SK-N-SH treated with all-trans-retinoic acid at 6 μM for 48 hours (cell line): ENCODE measurements around the gene NDUFB10.

Experiments used
- ATAC-seq: fragments of 200-7000 bp; cut with Tn5 transposase; 3 replicates; pipeline ENCODE4 v1.9.1; 2020; ENCODE audit warnings: mild to moderate bottlenecking, moderate library complexity
- ARNTL ChIP-seq: fragments of 450-650 bp; formaldehyde crosslinking; IDR thresholded peaks from 2 replicates; pipeline ENCODE4 v1.5.0; 2020; ENCODE audit warnings: low read depth, mild to moderate bottlenecking, moderate library complexity, borderline replicate concordance
- BACH2 ChIP-seq: fragments of 250-450 bp; sonication (Bioruptor Pico); IDR thresholded peaks from 2 replicates; pipeline ENCODE4 v1.9.0; 2021; ENCODE audit warnings: mild to moderate bottlenecking, borderline replicate concordance
- CSDC2 ChIP-seq: fragments of 250-450 bp; sonication (Bioruptor Pico); IDR thresholded peaks from 2 replicates; pipeline ENCODE4 v1.5.0; 2020; ENCODE audit warnings: mild to moderate bottlenecking, moderate library complexity
- ESRRG ChIP-seq: fragments of 250-450 bp; sonication (Bioruptor Pico); IDR thresholded peaks from 2 replicates; pipeline ENCODE4 v1.6.1; 2021; ENCODE audit warnings: mild to moderate bottlenecking
- GLIS3 ChIP-seq: fragments of 250-450 bp; sonication (Bioruptor Pico); IDR thresholded peaks from 2 replicates; pipeline ENCODE4 v1.5.0; 2020; ENCODE audit warnings: mild to moderate bottlenecking, moderate library complexity
- ISL1 ChIP-seq: fragments of 250-450 bp; sonication (Bioruptor Pico); IDR thresholded peaks from 2 replicates; pipeline ENCODE4 v2.1.2; 2022; ENCODE audit warnings: mild to moderate bottlenecking, moderate library complexity
- OSR1 ChIP-seq: fragments of 250-450 bp; sonication (Bioruptor Pico); IDR thresholded peaks from 2 replicates; pipeline ENCODE4 v1.8.0; 2022; ENCODE audit warnings: moderate library complexity, mild to moderate bottlenecking, inconsistent platforms
- PATZ1 ChIP-seq: fragments of 250-450 bp; sonication (Bioruptor Pico); IDR thresholded peaks from 2 replicates; pipeline ENCODE4 v1.8.0; 2020; ENCODE audit warnings: mild to moderate bottlenecking, moderate library complexity, borderline replicate concordance
- PPARA ChIP-seq: fragments of 250-450 bp; sonication (Bioruptor Pico); IDR thresholded peaks from 2 replicates; pipeline ENCODE4 v1.5.0; 2020; ENCODE audit warnings: mild to moderate bottlenecking, borderline replicate concordance
- RARB ChIP-seq: fragments of 250-450 bp; sonication (Bioruptor Pico); IDR thresholded peaks from 2 replicates; pipeline ENCODE4 v1.8.0; 2021; ENCODE audit warnings: mild to moderate bottlenecking, moderate library complexity
- SNAI2 ChIP-seq: fragments of 250-450 bp; sonication (Bioruptor Pico); IDR thresholded peaks from 2 replicates; pipeline ENCODE4 v1.5.0; 2020; ENCODE audit warnings: mild to moderate bottlenecking, moderate library complexity
- TCF4 ChIP-seq: fragments of 250-450 bp; sonication (Bioruptor Pico); IDR thresholded peaks from 2 replicates; pipeline ENCODE4 v1.8.0; 2021; ENCODE audit warnings: mild to moderate bottlenecking, moderate library complexity, borderline replicate concordance
- ZC3H10 ChIP-seq: fragments of 250-450 bp; sonication (Bioruptor Pico); IDR thresholded peaks from 2 replicates; pipeline ENCODE4 v1.5.1; 2021; ENCODE audit warnings: mild to moderate bottlenecking, moderate library complexity
- ZFP3 ChIP-seq: fragments of 250-450 bp; sonication (Bioruptor Pico); IDR thresholded peaks from 2 replicates; pipeline ENCODE4 v1.5.0; 2020; ENCODE audit warnings: mild to moderate bottlenecking, moderate library complexity
- ZFP30 ChIP-seq: fragments of 450-650 bp; formaldehyde crosslinking; IDR thresholded peaks from 2 replicates; pipeline ENCODE4 v1.5.0; 2022; ENCODE audit warnings: mild to moderate bottlenecking, moderate library complexity
- ZNF565 ChIP-seq: fragments of 450-650 bp; formaldehyde crosslinking; conservative IDR thresholded peaks from 2 replicates; pipeline ENCODE4 v1.5.0; 2020; ENCODE audit warnings: low read depth, mild to moderate bottlenecking, moderate library complexity
- ZNF70 ChIP-seq: fragments of 450-650 bp; formaldehyde crosslinking; IDR thresholded peaks from 2 replicates; pipeline ENCODE4 v1.5.0; 2020; ENCODE audit warnings: mild to moderate bottlenecking, moderate library complexity
- ZNF8 ChIP-seq: fragments of 450-650 bp; formaldehyde crosslinking; IDR thresholded peaks from 2 replicates; pipeline ENCODE4 v1.5.0; 2020; ENCODE audit warnings: mild to moderate bottlenecking, moderate library complexity
- TF ChIP-seq, protein P1 (sequence below): fragments of 250-450 bp; sonication (Bioruptor Pico); IDR thresholded peaks from 2 replicates; pipeline ENCODE4 v1.5.1; 2020; ENCODE audit warnings: low read depth, mild to moderate bottlenecking, moderate library complexity
- TF ChIP-seq, protein P2 (sequence below): fragments of 250-450 bp; sonication (Bioruptor Pico); IDR thresholded peaks from 2 replicates; pipeline ENCODE4 v1.5.1; 2021; ENCODE audit warnings: mild to moderate bottlenecking, moderate library complexity

NDUFB10 gene

GRCh38 chr16:1922357-1922756 is 37.0 kb upstream of the NDUFB10 start:
- TF ChIP-seq ZC3H10 (CRISPR knock-in tag) (no peak), OSR1 (no peak), RARB (no peak), BACH2 (CRISPR knock-in tag) (no peak), ZFP3 (CRISPR knock-in tag) (no peak)
- no peak for ATAC-seq

DNA sequence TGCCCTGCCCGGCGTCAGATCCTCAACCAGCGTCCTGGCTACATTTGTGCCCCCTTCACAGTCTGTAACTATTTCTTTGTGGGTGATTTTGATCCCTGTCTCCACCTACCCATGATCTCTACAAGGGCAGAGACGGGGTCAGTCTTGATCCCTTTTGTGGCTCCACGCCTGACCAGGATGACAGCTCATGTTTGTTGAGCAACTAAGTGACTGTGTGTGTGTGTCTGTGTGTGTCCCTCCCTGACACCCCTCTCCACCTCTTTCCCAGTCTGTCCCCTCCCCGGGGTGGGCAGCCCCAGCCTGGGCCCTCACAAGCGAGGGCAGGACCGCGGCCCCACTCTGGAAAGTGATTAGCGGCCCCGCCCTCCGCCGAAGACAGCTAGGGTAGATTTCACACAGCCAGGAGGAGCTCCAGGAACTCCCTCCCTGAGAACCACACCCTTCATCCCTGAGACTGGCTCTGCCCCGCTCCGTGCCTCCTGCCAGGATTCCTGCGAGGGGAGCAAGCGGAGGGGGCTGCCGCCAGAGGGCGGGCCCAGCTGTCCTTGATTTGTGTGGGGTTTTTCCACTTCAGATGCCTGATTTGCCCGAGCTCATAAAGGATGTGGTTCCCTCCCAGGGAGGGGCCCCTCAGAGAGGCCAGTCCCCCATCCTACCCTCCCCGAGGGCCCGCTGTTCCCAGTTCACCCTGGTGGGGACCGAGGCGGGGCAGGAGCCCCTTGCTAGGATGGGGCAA is 35.9 kb upstream of the NDUFB10 start:
- no peak for TF ChIP-seq CSDC2
- no peak for TF ChIP-seq RARB
- ATAC-seq = peak; percentile 20; the same call in 2 of the 3 replicates

DNA sequence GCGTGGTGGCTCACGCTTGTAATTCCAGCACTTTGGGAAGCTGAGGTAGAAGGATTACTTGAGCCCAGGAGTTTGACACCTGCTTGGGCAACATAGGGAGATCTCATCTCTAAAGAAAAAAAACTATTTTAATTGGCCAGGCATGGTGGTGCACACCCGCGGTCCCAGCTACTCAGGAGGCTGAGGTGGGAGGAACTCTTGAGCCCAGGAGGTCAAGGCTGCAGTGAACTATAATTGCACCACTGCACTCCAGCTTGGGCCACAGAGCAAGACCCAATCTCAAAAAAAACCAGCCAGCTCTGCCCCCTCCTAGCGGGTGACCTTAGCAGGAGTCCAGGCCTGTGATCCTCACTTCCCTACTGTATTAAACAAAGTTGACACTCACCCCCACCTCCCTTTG is 35.2 kb upstream of the NDUFB10 start:
- ATAC-seq = no peak
- TF ChIP-seq TCF4 (CRISPR knock-in tag) (no peak), ZC3H10 (CRISPR knock-in tag) (no peak), BACH2 (CRISPR knock-in tag) (no peak), ISL1 (CRISPR knock-in tag) (no peak), ARNTL (CRISPR knock-in tag) (no peak), ESRRG (no peak), RARB (no peak), ZNF8 (CRISPR knock-in tag) (no peak), OSR1 (no peak), CSDC2 (no peak), SNAI2 (no peak), ZNF565 (no peak), ZNF70 (CRISPR knock-in tag) (no peak)
- TF ChIP-seq, protein P1, sequence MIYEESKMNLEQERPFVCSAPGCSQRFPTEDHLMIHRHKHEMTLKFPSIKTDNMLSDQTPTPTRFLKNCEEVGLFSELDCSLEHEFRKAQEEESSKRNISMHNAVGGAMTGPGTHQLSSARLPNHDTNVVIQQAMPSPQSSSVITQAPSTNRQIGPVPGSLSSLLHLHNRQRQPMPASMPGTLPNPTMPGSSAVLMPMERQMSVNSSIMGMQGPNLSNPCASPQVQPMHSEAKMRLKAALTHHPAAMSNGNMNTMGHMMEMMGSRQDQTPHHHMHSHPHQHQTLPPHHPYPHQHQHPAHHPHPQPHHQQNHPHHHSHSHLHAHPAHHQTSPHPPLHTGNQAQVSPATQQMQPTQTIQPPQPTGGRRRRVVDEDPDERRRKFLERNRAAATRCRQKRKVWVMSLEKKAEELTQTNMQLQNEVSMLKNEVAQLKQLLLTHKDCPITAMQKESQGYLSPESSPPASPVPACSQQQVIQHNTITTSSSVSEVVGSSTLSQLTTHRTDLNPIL (CRISPR knock-in tag) = no peak
- TF ChIP-seq, all 23 proteins: peak for 0

DNA sequence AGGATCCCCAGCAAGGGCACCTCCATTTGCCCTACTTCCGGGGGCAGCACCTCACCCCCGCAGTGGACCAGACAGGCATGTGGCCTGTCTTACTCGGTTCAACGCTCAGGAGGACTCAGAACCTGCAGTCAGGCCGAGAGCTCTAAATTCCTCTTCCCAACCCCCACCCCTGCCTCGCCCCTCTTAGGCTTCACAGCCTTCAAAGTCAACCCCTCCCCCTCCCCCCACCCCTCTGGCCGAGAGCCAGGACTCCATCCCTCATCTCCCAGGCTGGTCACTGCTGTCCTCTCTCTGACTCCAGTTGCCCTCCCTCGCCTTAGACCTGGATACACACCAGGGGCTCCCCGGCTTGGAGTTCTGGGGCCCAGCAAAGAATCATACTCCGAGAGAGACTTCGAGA is 33.1 kb upstream of the NDUFB10 start:
- no peak for ATAC-seq
- TF ChIP-seq ZFP30 (CRISPR knock-in tag) (no peak), TCF4 (CRISPR knock-in tag) (no peak), ZNF565 (no peak), PATZ1 (CRISPR knock-in tag) (no peak), SNAI2 (no peak), GLIS3 (CRISPR knock-in tag) (no peak), PPARA (CRISPR knock-in tag) (no peak)
- TF ChIP-seq, protein P1 (CRISPR knock-in tag) = no peak
- TF ChIP-seq, protein P2, sequence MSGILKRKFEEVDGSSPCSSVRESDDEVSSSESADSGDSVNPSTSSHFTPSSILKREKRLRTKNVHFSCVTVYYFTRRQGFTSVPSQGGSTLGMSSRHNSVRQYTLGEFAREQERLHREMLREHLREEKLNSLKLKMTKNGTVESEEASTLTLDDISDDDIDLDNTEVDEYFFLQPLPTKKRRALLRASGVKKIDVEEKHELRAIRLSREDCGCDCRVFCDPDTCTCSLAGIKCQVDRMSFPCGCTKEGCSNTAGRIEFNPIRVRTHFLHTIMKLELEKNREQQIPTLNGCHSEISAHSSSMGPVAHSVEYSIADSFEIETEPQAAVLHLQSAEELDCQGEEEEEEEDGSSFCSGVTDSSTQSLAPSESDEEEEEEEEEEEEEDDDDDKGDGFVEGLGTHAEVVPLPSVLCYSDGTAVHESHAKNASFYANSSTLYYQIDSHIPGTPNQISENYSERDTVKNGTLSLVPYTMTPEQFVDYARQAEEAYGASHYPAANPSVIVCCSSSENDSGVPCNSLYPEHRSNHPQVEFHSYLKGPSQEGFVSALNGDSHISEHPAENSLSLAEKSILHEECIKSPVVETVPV (CRISPR knock-in tag) = no peak

GRCh38 chr16:1929105-1929504 is 30.2 kb upstream of the NDUFB10 start:
- TF ChIP-seq, protein P1 (CRISPR knock-in tag) = no peak
- TF ChIP-seq PATZ1 (CRISPR knock-in tag) = no peak
- TF ChIP-seq, all 23 proteins: peak for 0
- ATAC-seq = peak; percentile 78
